Neural crest cell (in vitro differentiated cells): ENCODE results near the gene SETBP1. TPM values are rescaled to one million over a fixed set of nuclear protein-coding genes. Genes with fewer than 3 reads are reported as not detected.

Experiments
- DNase-seq: peaks from one replicate; pipeline ENCODE4 v3.0.0; 2021; ENCODE audit warnings: low read depth, mixed read lengths, low spot score
- H3K27ac Mint-ChIP-seq: one replicate; pipeline ENCODE4 v1.8.0; 2021; ENCODE audit warnings: mild to moderate bottlenecking, mixed read lengths; ENCODE audit not compliant: unreplicated experiment
- H3K27me3 Mint-ChIP-seq: 2 replicates; pipeline ENCODE4 v1.8.0; 2021; ENCODE audit warnings: low read depth, mild to moderate bottlenecking, mixed read lengths
- H3K36me3 Mint-ChIP-seq: 2 replicates; pipeline ENCODE4 v1.8.0; 2021; ENCODE audit warnings: low read depth, mild to moderate bottlenecking, mixed read lengths
- H3K4me1 Mint-ChIP-seq: 2 replicates; pipeline ENCODE4 v1.8.0; 2021; ENCODE audit warnings: mixed read lengths
- H3K4me3 Mint-ChIP-seq: one replicate; pipeline ENCODE4 v1.8.0; 2021; ENCODE audit warnings: mild to moderate bottlenecking, mixed read lengths
- H3K9me3 Mint-ChIP-seq: 2 replicates; pipeline ENCODE4 v1.8.0; 2021; ENCODE audit warnings: mixed read lengths
- CTCF ChIP-seq: fragments of 200-600 bp; sonication (generic); conservative IDR thresholded peaks from 2 replicates; pipeline ENCODE4 v1.5.0; 2021; ENCODE audit warnings: antibody characterized with exemption, mild to moderate bottlenecking
- total RNA-seq: library from RNA; stranded (reverse); gene quantifications from 2 replicates; pipeline ENCODE4 v1.2.1, GENCODE V29; 2021

The SETBP1 gene
- total RNA-seq, 1 donor from 2014 or later = 38.9 TPM

- Mint-ChIP-seq H3K36me3 (peaks cover 29% of the 10 kb centered on the region), H3K4me3 (no peak overlapping the region), H3K9me3 (no peaks in the 10 kb centered on the region), H3K27me3 (no peaks in the 10 kb centered on the region), H3K27ac (no peak overlapping the region), H3K4me1 (peaks cover 67% of the 10 kb centered on the region)
- no peak for TF ChIP-seq CTCF
- no peak for DNase-seq
These were observed 31.3 kb downstream of the SETBP1 start for GRCh38 chr18:44712025-44712424.

DNA sequence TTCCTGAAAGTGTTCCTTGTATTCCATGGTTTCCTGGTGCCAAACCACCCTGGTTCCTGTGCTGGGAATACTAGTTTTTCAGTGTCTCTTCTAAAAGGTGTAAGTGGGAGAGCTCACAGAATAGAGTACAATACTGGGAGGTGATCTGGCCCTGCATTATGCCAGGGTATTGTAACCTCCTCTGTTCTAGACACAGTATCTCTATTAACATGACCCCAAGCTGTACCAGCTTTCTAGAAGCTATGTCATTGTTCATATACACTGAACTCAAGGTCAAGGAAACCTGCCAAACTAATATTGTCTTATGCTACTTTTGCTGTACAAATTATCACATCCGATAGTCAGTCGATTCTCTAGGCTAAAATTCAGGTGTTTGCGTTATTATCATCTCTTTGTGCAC lies 32.7 kb downstream of the SETBP1 start:
- H3K27ac Mint-ChIP-seq = no peak overlapping the region
- H3K36me3 Mint-ChIP-seq = peaks cover 23% of the 10 kb centered on the region
- peaks cover 63% of the 10 kb centered on the region for H3K4me1 Mint-ChIP-seq
- no peak for TF ChIP-seq CTCF
- no peak for DNase-seq
- H3K4me3 Mint-ChIP-seq = no peak overlapping the region
- no peaks in the 10 kb centered on the region for H3K27me3 Mint-ChIP-seq
- no peaks in the 10 kb centered on the region for H3K9me3 Mint-ChIP-seq

DNA sequence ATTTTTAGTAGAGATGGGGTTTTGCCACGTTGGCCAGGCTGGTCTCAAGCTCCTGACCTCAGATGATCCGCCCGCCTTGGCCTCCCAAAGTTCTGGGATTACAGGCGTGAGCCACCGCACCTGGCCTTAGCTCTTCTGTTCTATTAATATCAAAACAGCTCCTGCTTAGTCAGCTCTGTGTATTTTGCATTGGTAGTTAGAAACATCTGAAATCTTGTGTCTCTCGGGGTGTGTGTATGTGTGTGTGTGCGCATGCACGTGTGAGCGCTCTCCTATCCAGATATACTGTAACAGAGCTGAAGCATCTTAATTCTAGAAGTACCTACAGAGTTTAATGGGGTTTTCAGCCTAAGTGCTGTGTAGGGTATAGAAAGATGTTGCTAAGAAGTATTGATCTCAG lies 33.7 kb downstream of the SETBP1 start:
- Mint-ChIP-seq H3K4me3 (no peak overlapping the region), H3K27ac (no peak overlapping the region)

DNA sequence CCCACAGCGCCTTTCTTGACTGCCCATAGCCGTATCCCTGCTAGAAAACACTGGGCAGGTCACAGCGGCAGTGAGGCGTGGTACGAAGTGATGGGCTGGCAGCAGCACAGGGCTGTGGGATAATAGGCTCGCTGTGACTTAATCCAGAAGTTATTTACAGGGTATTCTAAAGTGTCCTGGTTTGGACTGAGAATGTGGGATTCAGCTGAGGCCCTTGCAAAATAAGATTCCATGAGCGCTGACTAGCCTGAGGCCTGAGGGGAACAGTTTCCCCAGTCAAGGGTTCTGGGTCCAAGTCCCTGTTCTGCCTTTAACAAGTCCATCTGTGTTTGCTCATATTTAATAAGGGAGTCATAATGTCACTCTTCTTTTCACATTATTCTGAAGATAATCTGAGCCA lies 34.6 kb downstream of the SETBP1 start:
- TF ChIP-seq CTCF = no peak
- Mint-ChIP-seq H3K27ac (peak overlapping the region; percentile 29), H3K4me3 (peak overlapping the region; percentile 47), H3K36me3 (peaks cover 21% of the 10 kb centered on the region), H3K27me3 (no peaks in the 10 kb centered on the region), H3K4me1 (peaks cover 57% of the 10 kb centered on the region), H3K9me3 (no peaks in the 10 kb centered on the region)
- DNase-seq = no peak

More for the DNA sequence above, 33.7 kb downstream of the SETBP1 start:
- H3K4me1 Mint-ChIP-seq = peaks cover 59% of the 10 kb centered on the region
- no peaks in the 10 kb centered on the region for H3K27me3 Mint-ChIP-seq
- H3K9me3 Mint-ChIP-seq = no peaks in the 10 kb centered on the region
- peaks cover 21% of the 10 kb centered on the region for H3K36me3 Mint-ChIP-seq
- DNase-seq = no peak
- no peak for TF ChIP-seq CTCF

DNA sequence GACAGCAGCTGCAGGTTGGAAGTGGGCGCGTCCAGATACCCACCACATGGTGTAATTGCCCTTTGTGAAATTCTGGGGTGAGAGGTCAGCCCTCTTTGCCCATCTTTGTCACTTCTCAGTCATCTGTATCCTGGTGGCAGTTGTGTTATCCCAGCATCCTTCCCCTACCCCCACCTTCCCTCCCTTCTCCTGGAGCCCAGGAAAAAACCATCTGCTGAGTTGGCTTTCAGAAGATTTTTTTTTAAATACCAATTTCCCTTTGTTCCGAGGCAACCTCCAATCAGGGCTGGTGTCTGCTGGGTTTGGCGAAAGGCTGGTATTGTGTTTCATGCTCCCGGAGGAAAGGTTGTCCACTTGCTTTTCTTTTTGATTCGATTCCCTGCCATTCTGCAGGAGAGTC lies 35.2 kb downstream of the SETBP1 start:
- Mint-ChIP-seq H3K36me3 (peaks cover 23% of the 10 kb centered on the region), H3K27me3 (no peaks in the 10 kb centered on the region), H3K9me3 (peaks cover 2% of the 10 kb centered on the region), H3K4me1 (peaks cover 57% of the 10 kb centered on the region), H3K4me3 (peak overlapping the region; percentile 47), H3K27ac (peak overlapping the region; percentile 29)
- no peak for TF ChIP-seq CTCF
- no peak for DNase-seq

DNA sequence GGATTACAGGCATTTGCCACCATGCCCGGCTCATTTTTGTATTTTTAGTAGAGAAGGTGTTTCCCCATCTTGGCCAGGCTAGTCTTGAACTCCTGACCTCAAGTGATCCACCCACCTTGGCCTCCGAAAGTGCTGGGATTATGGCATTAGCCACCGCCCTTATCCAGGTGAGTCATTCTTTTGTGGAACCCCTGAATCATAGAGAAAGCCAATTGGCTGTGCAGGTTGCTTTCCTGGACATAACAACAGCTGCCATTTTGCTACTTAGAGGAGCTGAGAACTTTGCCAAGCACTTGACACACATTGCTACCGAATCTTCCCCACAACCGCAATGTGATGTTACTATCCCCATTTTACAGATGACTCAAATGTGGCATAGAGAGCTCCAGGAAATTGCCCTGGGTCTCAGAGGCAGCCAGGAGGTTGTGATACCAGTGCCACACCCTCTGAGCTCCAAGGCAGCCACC lies 36.0 kb downstream of the SETBP1 start:
- Mint-ChIP-seq H3K9me3 (peaks cover 2% of the 10 kb centered on the region), H3K36me3 (peaks cover 23% of the 10 kb centered on the region), H3K4me1 (peaks cover 61% of the 10 kb centered on the region), H3K4me3 (no peak overlapping the region), H3K27me3 (no peaks in the 10 kb centered on the region), H3K27ac (no peak overlapping the region)
- no peak for TF ChIP-seq CTCF
- DNase-seq = no peak
